Mammary epithelial cell (primary cell): ENCODE results near the gene XPO5.
"Not testable (repeated sequence)": the region's sequence is repeated elsewhere in the genome, so short reads cannot be mapped to it uniquely, and the experiment has no call there.

ENCODE experiments used
- EZH2 ChIP-seq: IDR thresholded peaks from 2 replicates; pipeline ENCODE4 v1.6.1; 2012; ENCODE audit warnings: low read length, inconsistent platforms, borderline replicate concordance
- TF ChIP-seq, protein P1 (sequence below), 2 donors: IDR thresholded peaks in 1 of 2; conservative IDR thresholded peaks in 1 of 2; 2 replicates each; pipeline ENCODE4 v1.5.1; 2011 to 2012; ENCODE audit warnings: inconsistent platforms in 2 of 2, low read length in 2 of 2, mild to moderate bottlenecking in 2 of 2, control low read depth in 1 of 2, low read depth in 1 of 2; ENCODE audit not compliant: insufficient read depth in 1 of 2; ENCODE audit errors: extremely low read depth in 1 of 2

DNA sequence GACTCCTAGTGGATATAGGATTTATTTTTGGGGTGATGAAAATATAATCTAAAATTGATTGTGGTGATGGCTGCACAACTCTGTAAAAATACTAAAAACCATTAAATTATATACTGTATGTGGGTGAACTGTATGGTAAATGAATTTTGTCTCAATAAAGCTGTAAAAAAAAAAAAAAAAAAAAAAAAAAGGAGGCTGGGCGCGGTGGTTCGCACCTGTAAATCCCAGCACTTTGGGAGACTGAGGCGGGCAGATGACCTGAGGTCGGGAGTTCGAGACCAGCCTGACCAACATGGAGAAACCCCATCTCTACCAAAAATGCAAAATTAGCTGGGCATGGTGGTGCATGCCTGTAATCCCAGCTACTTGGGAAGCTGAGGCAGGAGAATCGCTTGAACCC lies 18.2 kb downstream of the XPO5 start:
- TF ChIP-seq, protein P1, sequence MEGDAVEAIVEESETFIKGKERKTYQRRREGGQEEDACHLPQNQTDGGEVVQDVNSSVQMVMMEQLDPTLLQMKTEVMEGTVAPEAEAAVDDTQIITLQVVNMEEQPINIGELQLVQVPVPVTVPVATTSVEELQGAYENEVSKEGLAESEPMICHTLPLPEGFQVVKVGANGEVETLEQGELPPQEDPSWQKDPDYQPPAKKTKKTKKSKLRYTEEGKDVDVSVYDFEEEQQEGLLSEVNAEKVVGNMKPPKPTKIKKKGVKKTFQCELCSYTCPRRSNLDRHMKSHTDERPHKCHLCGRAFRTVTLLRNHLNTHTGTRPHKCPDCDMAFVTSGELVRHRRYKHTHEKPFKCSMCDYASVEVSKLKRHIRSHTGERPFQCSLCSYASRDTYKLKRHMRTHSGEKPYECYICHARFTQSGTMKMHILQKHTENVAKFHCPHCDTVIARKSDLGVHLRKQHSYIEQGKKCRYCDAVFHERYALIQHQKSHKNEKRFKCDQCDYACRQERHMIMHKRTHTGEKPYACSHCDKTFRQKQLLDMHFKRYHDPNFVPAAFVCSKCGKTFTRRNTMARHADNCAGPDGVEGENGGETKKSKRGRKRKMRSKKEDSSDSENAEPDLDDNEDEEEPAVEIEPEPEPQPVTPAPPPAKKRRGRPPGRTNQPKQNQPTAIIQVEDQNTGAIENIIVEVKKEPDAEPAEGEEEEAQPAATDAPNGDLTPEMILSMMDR (conservative IDR thresholded peaks at IDR 0.05 in 1 of 2, IDR thresholded peaks at IDR 0.05 in 1 of 2; ENCODE audit: extremely low read depth in 1 of 2, insufficient read depth in 1 of 2, low read depth in 1 of 2, low read length in 2 of 2) = not testable (repeated sequence)
- not testable (repeated sequence) for TF ChIP-seq EZH2
